ENCODE data around the gene MXRA8.

MXRA8 gene

GRCh38 chr1:1336446-1336845, 21.9 kb downstream of the MXRA8 start:
- Histone ChIP-seq H3K27ac (no peak overlapping the region), H3K4me3 (no peak overlapping the region)
- no peak for DNase-seq (ENCODE audit: low spot score)
- no peak for TF ChIP-seq CTCF (IDR thresholded peaks at IDR 0.05)

GRCh38 chr1:1335792-1336248, 22.5 kb downstream of the MXRA8 start:
- Histone ChIP-seq H3K4me3 (no peak overlapping the region), H3K27ac (no peak overlapping the region)
- no peak for TF ChIP-seq CTCF (IDR thresholded peaks at IDR 0.05)
- no peak for DNase-seq (ENCODE audit: low spot score)

- DNase-seq (ENCODE audit: low spot score) = no peak
- H3K27ac ChIP-seq = no peak overlapping the region
- no peak for TF ChIP-seq CTCF (IDR thresholded peaks at IDR 0.05)
- H3K4me3 ChIP-seq = no peak overlapping the region
Measured at GRCh38 chr1:1335283-1335682, 23.1 kb downstream of the MXRA8 start.

GRCh38 chr1:1334835-1335234, 23.5 kb downstream of the MXRA8 start:
- H3K4me3 ChIP-seq = no peak overlapping the region
- no peak overlapping the region for H3K27ac ChIP-seq
- no peak for TF ChIP-seq CTCF (IDR thresholded peaks at IDR 0.05)
- DNase-seq (ENCODE audit: low spot score) = no peak

- Histone ChIP-seq H3K27ac (no peak overlapping the region), H3K4me3 (no peak overlapping the region)
- TF ChIP-seq CTCF (IDR thresholded peaks at IDR 0.05) = no peak
- no peak for DNase-seq (ENCODE audit: low spot score)
Measured at GRCh38 chr1:1333551-1334241, 24.7 kb downstream of the MXRA8 start.

- no peak overlapping the region for H3K4me3 ChIP-seq
- DNase-seq (ENCODE audit: low spot score) = no peak
- TF ChIP-seq CTCF (IDR thresholded peaks at IDR 0.05) = no peak
Measured at GRCh38 chr1:1332774-1333480, 25.4 kb downstream of the MXRA8 start.

More at GRCh38 chr1:1332774-1333480, 25.4 kb downstream of the MXRA8 start:
- H3K27ac ChIP-seq = no peak overlapping the region
